ENCODE results near the gene TOM1L1. TPM values are rescaled to one million over a fixed set of nuclear protein-coding genes. Genes with fewer than 3 reads are reported as not detected.

The TOM1L1 gene
- total RNA-seq, 4 donors from 2014 or later: 35.1 to 63.2 (median 42.3) TPM

- no peak for TF ChIP-seq POLR2A (IDR thresholded peaks at IDR 0.05)
- no peak for TF ChIP-seq CTCF (IDR thresholded peaks at IDR 0.05)
- intact Hi-C loops (cut with DNase I; ENCODE audit: low total_unique reads): no loop called here
Measured at GRCh38 chr17:54937426-54937825, 36.8 kb downstream of the TOM1L1 start.

GRCh38 chr17:54941285-54941684 lies 40.6 kb downstream of the TOM1L1 start:
- DNase-seq (ENCODE audit: low spot score in 2 of 2): no peak
- no peak for TF ChIP-seq POLR2A (IDR thresholded peaks at IDR 0.05)
- no peak for TF ChIP-seq CTCF (IDR thresholded peaks at IDR 0.05)
- intact Hi-C loops (cut with DNase I; ENCODE audit: low total_unique reads): no loop called here
- H3K4me3 ChIP-seq (ENCODE audit: low read depth, poor library complexity, severe bottlenecking): no peak overlapping the region
- WGBS, 2 donors: 84 to 92% methylated on average over 1 of the region's 1 CpG

More at GRCh38 chr17:54937426-54937825, 36.8 kb downstream of the TOM1L1 start:
- 79 to 87% methylated on average over 1 of the region's 1 CpG for WGBS, 2 donors
- no peak overlapping the region for H3K4me3 ChIP-seq (ENCODE audit: low read depth, poor library complexity, severe bottlenecking)
- no peak for DNase-seq (ENCODE audit: low spot score in 2 of 2)

- 58 to 78% methylated on average over 1 of the region's 1 CpG for WGBS, 2 donors
- TF ChIP-seq POLR2A (IDR thresholded peaks at IDR 0.05) (no peak), CTCF (IDR thresholded peaks at IDR 0.05) (no peak)
- DNase-seq (ENCODE audit: low spot score in 2 of 2): no peak
- no peak overlapping the region for H3K4me3 ChIP-seq (ENCODE audit: low read depth, poor library complexity, severe bottlenecking)
- intact Hi-C loops (cut with DNase I; ENCODE audit: low total_unique reads): no loop called here
Measured at GRCh38 chr17:54944796-54945195, 44.1 kb downstream of the TOM1L1 start.

GRCh38 chr17:54945231-54945630 lies 44.6 kb downstream of the TOM1L1 start:
- no peak overlapping the region for H3K4me3 ChIP-seq (ENCODE audit: low read depth, poor library complexity, severe bottlenecking)
- TF ChIP-seq CTCF (IDR thresholded peaks at IDR 0.05) (no peak), POLR2A (IDR thresholded peaks at IDR 0.05) (no peak)
- WGBS, 2 donors: 45 to 52% methylated on average over 1 of the region's 1 CpG
- no peak for DNase-seq (ENCODE audit: low spot score in 2 of 2)
- intact Hi-C loops (cut with DNase I; ENCODE audit: low total_unique reads): no loop called here

- intact Hi-C loops (cut with DNase I; ENCODE audit: low total_unique reads): no loop called here
- no peak overlapping the region for H3K4me3 ChIP-seq (ENCODE audit: low read depth, poor library complexity, severe bottlenecking)
- DNase-seq (ENCODE audit: low spot score in 2 of 2): no peak
- 33 to 66% methylated on average over 1 of the region's 1 CpG for WGBS, 2 donors
- TF ChIP-seq POLR2A (IDR thresholded peaks at IDR 0.05) (no peak), CTCF (IDR thresholded peaks at IDR 0.05) (no peak)
Measured at GRCh38 chr17:54945671-54946070, 45.0 kb downstream of the TOM1L1 start.

GRCh38 chr17:54947396-54947795 lies 46.7 kb downstream of the TOM1L1 start:
- no peak for DNase-seq (ENCODE audit: low spot score in 2 of 2)
- intact Hi-C loops (cut with DNase I; ENCODE audit: low total_unique reads): no loop called here
- no peak overlapping the region for H3K4me3 ChIP-seq (ENCODE audit: low read depth, poor library complexity, severe bottlenecking)
- TF ChIP-seq POLR2A (IDR thresholded peaks at IDR 0.05) (no peak), CTCF (IDR thresholded peaks at IDR 0.05) (no peak)
- WGBS, 2 donors: 85% methylated on average over 2 of the region's 2 CpGs
